GM18498 (cell line): ENCODE data around the gene TC2N.
"Not testable (repeated sequence)": the region's sequence is repeated elsewhere in the genome, so short reads cannot be mapped to it uniquely, and the experiment has no call there.

Experiments used
- ATAC-seq: cut with Tn5 transposase; IDR thresholded peaks from one replicate; pipeline ENCODE4 v1.9.1; 2021; ENCODE audit warnings: mild to moderate bottlenecking, moderate library complexity; ENCODE audit not compliant: unreplicated experiment

TC2N gene

DNA sequence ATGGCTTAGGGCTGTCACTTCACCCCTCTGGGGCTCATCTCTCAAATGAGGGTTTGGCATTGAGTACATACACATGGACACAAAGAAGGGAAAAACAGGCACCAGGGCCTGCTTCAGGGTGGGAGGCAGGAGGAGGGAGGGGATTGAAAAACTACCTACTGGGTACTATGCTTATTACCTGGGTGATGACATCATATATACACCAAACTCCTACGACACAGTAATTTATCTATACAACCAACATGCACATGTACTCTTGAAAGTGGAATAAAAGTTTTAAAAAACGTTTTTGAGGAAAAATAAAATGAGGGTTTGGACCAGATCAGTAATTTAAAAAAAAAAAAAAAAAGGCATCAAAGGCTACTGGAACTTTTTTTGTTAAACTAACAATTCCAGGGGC is 3.6 kb upstream of the TC2N start:
- ATAC-seq: no peak

DNA sequence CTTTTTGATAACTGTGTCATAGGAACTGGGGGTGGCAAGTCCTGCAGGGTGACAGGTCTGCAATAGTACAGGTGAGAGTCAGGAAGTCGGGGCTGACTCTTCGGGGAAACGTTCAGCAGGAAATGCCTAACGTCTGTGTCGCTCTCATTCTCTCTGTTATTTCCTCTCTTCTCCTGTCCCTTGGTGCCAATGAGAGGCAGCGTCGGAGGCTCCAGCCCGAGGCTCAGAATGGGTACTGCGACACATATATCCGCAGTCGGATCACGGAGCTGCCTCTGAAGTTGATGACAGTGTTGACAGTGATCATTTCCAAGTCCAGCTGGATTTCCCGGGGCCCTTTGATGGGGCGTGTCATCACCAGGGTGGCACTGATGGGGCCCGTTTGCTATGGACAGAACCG is 2.7 kb upstream of the TC2N start:
- ATAC-seq: no peak

DNA sequence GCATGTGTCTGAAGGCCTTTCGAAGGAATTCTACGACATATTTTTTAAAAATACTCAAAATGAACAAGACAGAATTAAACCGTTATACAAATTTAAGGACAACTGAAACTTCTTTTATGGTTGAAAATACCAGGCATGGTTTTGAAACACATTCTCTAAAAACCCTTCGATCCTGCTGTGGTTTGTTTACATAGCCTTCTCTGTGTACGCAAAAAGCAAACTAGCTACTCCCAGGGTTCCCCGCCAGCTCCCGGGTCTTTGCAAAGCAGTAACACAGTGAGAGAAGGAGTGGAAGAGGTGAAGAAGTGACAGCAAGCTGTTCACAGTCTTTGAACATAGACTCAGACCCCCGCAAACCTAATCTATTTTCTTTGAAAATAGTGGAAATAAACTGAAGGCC is 2.2 kb upstream of the TC2N start:
- no peak for ATAC-seq

DNA sequence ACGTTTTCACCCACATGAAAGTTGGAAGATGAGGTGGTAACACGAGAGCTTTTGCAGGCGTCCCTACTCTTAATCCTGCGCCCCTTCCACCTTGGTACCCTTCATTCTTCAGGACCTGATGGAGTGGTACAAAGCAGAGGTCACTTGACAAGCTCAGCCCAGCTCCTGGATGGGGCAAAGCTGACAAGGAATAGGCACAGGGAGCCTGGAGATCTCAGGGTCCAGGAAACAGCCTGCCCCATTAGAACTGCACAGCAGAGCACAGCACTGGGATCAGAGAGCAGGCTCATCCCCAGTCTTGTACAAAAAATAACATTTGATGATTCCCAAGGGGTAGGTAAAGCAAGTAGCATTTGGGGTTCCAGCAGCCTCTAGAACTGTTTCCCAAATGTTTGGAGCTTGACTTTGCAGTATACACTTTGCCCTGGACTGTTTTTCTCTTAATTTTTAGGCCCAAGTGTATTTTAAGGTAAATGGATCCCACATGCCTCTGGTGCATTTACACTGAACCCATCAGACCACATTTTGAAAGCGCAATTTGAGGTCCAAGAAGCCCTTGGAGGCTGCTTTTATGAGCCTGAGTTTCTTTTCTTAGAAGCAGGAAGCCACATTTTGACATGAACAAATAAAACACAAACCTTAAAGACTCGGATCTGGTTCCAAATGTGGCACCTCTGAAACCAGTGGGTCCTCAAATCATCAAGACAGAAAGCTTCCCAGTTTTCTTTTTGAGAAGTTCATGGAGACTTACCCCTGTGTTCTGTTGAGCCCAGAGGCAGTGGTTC is 633 bp downstream of the TC2N start:
- no peak for ATAC-seq

DNA sequence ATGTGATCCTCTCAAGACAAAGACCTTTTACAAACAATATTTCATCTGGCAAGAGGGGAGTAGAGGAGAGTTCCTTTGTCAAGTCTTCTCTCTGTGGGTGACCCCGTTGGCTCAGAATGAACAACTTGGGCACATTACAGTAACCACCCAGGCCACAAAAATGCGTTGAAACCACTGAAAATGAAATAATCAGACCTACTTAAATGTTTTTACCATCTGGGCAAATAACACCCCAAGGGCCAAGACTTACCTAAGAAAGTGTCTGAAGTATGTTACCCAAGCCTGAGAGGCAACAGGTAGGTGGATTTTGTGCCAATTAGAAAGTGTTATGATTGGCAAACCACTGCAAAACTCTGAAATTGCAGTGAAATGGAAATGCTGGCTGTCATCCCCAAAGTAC is 1.3 kb downstream of the TC2N start:
- ATAC-seq: no peak

DNA sequence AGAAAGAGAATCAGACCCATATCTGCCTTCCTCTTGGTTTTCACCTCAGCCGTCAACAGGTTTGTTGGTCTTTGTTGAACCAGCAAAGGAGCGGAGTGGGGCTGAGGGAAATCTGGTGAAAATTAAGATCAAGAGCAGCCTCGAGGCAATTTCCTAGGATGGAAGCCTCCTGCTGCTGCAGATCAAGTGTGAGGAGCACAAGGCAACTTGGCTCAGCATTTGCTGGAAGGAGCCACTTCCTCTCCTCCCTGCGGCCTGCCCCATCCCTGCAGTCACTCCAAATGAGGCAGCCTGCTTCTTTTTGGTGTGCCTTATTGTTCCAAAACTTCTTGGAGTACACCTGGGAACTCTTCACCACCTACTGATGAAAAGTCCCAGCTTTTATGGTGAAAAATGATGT is 4.9 kb downstream of the TC2N start:
- no peak for ATAC-seq

DNA sequence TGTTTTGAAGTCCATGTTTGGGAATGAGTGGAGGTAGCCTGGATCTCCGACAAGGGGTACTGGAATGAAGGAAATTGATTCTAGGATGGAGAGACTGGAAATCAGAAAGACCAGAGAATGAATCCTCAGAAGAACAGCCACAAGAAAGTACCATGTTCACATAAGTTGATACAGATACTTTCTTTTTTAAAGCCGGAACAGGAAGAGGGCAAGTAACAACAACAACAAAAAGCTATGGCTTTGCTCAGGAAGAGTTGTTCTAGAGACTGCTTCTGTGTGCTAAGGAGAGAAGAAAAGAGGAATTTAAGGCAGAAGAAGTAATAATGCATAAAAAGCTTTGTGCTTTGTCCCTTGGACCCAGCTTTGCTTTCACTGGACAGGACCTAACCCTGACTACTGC is 6.2 kb downstream of the TC2N start:
- ATAC-seq: no peak

DNA sequence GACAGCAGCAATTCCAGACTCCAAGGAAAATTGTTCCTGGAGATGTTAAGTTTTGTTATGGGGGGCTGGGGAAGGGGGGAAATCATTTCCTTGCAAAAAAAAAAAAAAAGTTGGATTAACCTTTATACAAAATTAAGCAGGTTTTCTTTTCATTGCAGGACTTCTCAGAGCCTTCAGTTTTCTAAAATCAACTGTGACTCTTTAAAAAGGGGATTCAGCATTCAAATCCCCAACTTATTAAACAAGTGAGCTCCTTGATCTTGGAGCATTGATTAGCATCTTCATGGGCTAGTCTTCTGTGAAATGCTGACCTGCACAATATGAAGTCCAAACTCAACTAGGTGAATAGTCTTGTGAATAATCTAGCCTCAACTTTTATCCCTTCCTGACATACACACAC is 7.1 kb downstream of the TC2N start:
- no peak for ATAC-seq

DNA sequence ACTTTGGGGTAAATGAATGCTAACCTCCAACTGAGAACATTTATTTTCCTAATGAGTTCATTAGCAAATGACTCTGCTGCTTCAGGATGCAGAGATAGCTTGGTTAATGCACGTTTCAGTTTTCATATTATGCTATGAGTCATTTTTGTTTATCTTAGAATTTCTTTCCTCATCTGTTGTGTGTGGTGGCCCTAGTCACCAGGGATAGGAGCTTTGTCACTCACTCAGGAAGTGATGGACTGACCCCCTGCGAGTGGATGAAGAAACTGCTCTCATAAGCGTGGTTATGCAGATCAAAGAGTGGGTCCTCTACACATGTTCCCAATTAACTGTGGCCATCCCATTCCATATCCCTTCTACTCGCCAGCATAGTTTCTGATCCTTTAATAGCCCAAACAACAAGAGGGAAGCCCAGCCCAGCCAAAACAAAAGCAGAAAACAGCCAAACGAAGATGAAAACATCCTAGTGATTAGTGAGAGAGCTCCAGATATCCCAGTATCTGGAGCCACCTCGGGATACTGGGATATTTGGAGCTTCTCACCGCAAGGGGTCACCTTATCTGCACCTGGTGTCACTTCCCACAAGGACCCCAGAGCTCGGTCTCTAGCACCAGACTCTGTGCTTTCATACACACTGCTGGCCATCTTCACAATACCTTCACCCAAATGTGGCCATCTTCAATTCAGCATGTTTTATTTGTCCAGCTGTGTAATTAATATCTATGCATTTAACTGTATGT is 8.6 kb downstream of the TC2N start:
- peak; percentile 74 for ATAC-seq

DNA sequence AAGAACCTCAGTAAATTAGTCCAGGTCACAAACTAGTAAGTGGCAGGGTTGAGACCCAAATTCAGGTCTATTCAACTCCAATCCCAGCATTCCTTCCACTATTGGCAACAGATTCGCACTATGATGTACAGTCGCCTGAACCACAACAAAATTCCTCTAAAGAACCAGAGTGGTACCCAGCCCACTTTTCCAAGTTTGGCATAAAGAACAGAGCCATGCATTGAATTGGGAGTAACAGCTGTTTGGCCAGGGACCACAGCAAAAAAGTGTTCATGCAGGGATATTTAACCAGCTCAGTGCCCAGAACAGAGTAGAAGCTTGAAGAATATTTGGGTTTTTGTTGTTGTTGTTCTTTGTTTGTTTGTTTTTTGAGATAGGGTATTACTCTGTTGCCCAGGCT is 9.7 kb downstream of the TC2N start:
- ATAC-seq: no peak

DNA sequence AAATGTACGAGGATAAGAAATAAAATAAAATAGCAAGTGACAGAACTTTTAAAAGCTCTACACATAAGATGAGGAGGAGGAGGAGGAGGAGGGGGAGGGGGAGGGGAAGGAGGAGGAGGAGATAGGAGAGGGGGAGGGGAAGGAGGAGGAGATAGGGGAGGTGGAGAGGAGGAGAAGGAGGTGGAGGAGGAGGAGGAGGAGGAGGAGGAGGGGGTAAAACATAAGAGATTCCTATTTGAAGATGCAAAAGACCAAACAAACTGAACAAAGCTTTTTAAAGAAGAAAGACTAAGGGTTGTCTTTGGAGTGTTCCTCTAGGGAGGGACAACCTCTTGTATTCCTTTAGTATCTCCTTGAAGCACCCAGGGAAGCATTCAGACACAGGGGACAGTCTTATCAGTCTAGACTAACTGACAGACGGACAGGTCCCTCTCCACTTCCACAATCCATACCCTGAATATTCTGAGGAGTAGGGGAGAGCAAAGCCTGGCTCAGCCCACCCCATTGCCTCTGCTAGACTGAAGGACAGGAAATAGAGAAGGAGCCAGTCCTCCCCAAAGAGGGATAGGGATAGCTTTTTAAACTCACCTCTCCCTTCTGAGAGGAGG is 12.9 kb downstream of the TC2N start:
- ATAC-seq: no peak

DNA sequence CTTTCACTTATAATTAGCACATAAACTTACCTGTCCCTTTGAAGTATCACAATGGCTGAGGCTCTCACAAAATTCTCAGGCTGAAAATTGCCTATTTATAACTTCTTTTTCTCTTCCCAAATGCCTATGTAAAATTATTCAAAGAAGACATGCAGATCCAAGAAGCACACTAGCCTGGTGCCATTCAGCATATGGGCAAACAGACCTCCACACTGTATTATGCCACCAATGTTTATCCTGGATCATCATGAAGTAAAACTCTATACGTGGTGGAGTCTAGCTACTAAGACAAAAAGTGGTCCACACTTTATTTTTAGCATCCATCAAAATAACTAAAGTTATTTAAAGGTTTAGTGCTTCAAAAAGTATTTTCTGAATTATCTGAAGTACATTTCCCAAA is 15.8 kb downstream of the TC2N start:
- ATAC-seq: no peak

DNA sequence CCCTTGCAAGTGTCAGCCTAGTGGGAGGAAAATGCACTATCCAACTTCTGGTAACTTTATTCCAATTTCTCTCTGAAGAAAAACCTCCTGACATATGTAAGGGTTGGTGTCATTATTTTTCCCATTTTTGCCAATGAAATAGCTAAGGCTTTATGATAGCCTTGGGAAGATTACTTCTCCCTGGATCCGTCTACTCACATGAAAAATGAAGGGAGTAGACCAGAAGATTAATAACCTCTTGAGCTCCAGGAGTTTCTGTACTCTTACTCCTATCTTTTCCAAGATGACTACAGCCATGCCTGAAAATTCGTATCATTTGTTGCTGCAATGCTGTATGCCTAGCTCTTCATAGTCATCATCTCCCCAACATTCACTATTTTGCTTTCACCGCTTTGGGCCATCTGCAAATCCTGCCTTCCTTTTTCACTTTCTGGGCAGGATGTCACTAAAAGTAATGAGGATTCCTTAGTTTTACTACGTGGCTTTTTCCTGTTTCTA is 18.8 kb downstream of the TC2N start:
- ATAC-seq: no peak

DNA sequence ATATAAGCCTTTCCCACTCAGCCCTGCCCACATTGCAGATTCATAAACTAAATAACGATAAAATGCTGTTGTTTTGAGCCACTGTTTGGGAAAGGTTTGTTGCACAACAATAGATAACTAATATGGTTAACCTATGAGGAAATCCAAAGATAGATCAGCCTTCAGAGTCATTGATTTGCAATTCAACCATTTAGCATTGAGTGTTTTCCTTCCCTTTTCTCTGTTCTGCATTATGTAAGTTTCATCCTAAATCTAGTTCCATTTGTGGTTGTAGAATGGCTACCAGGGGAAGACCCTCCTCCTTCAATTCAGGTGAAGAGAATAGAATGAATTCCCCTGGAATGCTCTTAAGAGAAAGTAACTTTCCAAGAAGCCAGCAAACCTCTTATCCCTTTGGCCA is 19.6 kb downstream of the TC2N start:
- ATAC-seq: no peak

DNA sequence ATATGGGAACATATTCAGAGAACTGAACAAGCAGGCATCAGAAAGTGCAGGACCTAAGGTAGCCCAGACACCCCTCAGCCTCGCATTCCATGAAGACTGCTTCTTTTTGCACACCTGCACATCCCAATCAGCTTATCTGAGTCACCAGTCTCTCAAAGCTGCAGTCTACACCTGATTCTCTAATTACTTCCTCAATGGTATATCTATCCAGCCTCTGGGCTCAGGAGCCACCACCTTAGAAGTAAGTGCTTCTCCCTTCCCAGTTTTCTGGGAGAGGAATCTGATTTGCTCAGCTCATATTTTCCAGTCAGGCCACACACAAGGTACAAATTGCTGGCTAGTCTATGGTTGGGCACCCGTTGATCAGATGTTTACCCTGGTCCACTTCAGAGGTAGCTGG is 21.7 kb downstream of the TC2N start:
- no peak for ATAC-seq

DNA sequence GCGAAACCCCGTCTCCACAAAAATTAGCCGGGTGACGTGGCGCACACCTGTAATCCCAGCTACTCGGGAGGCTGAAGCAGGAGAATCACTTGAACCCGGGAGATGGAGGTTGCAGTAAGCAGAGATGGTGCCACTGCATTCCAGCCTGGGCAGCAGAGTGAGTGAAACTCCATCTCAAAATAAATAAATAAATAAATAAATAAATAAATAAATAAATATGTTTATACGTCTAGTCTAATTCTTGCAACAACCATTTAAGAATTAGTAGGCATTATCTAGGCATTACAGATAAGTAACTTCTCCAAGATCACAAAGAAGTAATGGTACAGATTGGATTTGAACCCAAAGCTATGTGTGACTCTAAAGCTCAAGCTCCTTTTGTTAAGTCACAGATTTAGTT is 22.3 kb downstream of the TC2N start:
- ATAC-seq: not testable (repeated sequence)

DNA sequence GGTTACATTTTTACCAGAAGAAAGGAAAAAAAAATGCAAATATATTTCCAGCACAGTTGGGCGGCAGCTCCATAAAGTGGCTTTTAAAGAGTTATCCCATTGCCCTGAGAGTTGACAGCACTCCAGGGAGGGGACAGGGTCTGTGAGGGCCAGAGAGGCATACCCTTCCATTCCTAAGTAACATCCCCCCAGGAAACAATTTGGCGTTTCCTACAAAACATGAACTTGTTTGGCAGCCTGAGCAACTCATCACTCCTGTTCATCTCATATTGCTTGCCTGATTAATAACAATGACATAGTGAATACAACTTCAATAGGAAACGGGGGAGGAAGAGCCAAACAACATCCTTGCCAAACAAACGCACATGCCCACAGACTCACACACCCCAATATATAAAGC is 23.3 kb downstream of the TC2N start:
- no peak for ATAC-seq

DNA sequence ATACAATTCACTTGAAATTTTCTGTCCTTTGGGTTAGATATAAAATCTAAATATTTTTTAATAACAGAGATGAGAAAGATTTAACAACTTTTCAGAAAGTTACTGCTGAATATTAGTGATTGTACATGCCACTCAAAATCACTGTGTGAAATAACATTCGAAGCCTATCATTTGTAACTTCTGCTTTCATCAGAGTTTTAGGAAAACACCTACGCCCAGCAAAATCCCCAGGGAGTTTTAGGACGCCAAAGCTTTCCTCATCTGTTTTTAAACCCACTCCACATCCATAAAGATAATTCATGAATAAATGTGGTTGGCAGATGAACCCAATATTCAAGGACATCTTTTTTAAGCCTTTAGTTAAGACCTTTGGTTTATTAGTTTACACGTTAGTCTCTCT is 23.9 kb downstream of the TC2N start:
- no peak for ATAC-seq

DNA sequence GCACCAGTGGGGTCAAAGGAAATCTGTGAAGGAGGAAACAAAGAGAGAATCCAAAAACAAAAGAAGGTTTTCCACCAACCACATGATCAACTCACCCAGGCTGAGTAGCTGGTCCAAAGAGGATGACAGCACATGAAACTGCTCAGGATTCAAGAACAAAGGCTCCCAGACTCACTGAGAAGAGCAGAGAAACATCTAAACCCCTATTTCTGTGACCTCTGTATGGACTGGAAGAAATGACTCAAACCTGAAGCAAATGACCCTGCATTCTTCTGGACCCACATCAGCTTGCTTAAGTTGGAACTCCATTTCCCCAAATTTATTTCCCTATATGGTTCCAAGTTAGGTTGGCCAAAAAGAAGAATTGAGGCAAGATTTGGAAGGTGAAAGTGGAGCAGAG is 26.3 kb downstream of the TC2N start:
- no peak for ATAC-seq

DNA sequence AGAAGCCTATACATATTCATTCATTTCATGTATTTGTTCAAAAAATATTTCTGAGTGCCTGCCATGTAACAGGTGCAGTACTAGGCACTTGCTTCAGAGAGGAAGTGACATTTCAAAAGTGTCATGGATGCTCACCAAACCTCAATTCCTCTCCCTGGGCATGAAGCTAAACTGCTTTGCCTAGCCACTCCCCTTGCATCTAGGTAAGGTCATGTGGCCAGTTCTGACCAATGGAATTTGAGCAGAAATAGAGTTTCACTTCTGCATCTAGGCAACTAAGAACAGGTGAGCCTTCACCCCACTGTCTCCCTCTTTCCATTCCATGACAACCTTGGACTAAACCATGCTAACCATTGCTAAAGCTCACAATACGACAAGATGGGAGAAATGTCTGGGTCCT is 27.6 kb downstream of the TC2N start:
- ATAC-seq: no peak

DNA sequence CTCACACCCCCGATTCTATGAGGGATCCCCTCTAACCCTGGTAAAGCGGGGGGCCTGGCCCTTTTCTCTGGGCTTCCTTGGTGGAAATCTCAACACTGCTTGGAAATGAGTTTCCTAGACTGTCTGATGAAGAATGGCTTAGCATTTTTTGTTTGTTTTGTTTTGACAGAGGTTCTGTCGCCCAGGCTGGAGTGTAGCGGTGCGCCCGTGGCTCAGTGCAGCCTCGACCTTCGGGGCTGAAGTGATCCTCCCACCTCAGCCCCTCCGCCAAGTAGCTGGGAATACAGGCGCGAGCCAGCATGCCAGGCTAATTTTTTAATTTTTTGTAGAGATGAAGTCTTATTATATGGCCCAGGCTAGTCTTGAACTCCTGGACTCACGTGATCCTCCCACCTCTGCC is 30.3 kb downstream of the TC2N start:
- no peak for ATAC-seq
